Measurements from ENCODE around the gene AMN.

GRCh38 chr14:102883089-102883541 is 39.3 kb upstream of the AMN start:
- TF ChIP-seq CTCF (IDR thresholded peaks at IDR 0.05): no peak
- TF ChIP-seq POLR2A (IDR thresholded peaks at IDR 0.05): no peak

Measured in breast epithelium (tissue), 3 donors.